OCI-LY7 (cell line): ENCODE results near the gene ZFYVE28.

Experiments
- CTCF ChIP-seq: fragments of 200-600 bp; sonication (generic); conservative IDR thresholded peaks from 2 replicates; pipeline ENCODE4 v1.5.1; 2014; ENCODE audit warnings: mild to moderate bottlenecking, antibody characterized with exemption, low read length, moderate library complexity, mixed read lengths
- EZH2phosphoT487 ChIP-seq: fragments of 200-600 bp; sonication (generic); IDR thresholded peaks from 2 replicates; pipeline ENCODE4 v1.6.1; 2018; ENCODE audit warnings: low read depth, borderline replicate concordance, mild to moderate bottlenecking, mixed run types, antibody characterized with exemption, low read length, moderate library complexity, mixed read lengths

DNA sequence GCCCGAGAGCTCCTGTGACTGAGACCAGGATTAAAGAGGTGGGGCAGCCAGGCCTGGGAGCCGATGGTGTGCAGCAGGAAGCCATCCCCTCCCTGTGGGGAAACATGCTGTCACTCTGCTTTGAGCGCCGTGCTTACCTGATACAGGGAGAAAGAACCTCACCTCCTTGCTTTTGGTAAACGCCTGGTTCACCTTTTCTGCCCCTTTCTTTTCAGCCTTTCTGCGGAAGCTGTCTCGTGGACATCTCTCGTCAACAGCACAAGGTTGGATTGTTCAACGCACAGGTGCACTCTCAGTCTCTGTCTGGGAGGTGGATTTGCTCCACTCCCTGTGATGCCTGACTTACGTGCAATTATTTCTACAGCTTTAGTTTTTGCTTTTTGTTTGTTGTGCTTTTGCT, 12.0 kb downstream of the ZFYVE28 start:
- no peak for TF ChIP-seq CTCF
- TF ChIP-seq EZH2phosphoT487: no peak
